DND-41 (cell line): Measurements from ENCODE around the gene ZNF530.

Source experiments
- ATAC-seq: fragments of 200-7000 bp; cut with Tn5 transposase; 3 replicates; pipeline ENCODE4 v1.9.1; 2021; ENCODE audit warnings: low read depth; ENCODE audit not compliant: insufficient read depth
- DNase-seq: peaks from one replicate; pipeline ENCODE4 v3.0.0-alpha.2; 2020
- H2AFZ ChIP-seq: 2 replicates; pipeline ENCODE4 v1.6.0; 2012; ENCODE audit warnings: low read depth, low read length
- H3K27ac ChIP-seq: 2 replicates; pipeline ENCODE4 v1.5.1; 2012; ENCODE audit warnings: low read length, inconsistent platforms
- H3K27me3 ChIP-seq: fragments of 200-600 bp; sonication (generic); 2 replicates; pipeline ENCODE4 v1.6.0; 2012; ENCODE audit warnings: low read length, mild to moderate bottlenecking, inconsistent platforms; ENCODE audit not compliant: insufficient read depth, poor library complexity
- H3K36me3 ChIP-seq: 2 replicates; pipeline ENCODE4 v1.5.1; 2012; ENCODE audit warnings: low read length, inconsistent platforms; ENCODE audit not compliant: insufficient read depth
- H3K4me1 ChIP-seq: 2 replicates; pipeline ENCODE4 v1.5.1; 2012; ENCODE audit warnings: mild to moderate bottlenecking, low read length; ENCODE audit not compliant: insufficient read depth
- H3K4me2 ChIP-seq: 2 replicates; pipeline ENCODE4 v1.6.0; 2012; ENCODE audit warnings: mild to moderate bottlenecking, moderate library complexity, low read length, inconsistent platforms; ENCODE audit not compliant: insufficient read depth
- H3K4me3 ChIP-seq, 2 experiments: fragments of 200-600 bp in 1 of 2; shearing (Covaris generic) in 1 of 2; 2 replicates each; pipeline ENCODE4 v1.5.1; 2012 to 2016; ENCODE audit warnings: inconsistent platforms in 2 of 2, low read length in 2 of 2, mild to moderate bottlenecking in 2 of 2, low read depth in 1 of 2, moderate library complexity in 1 of 2
- H3K79me2 ChIP-seq: 2 replicates; pipeline ENCODE4 v1.6.0; 2012; ENCODE audit warnings: low read length, inconsistent platforms; ENCODE audit not compliant: insufficient read depth
- H3K9ac ChIP-seq: 2 replicates; pipeline ENCODE4 v1.6.0; 2012; ENCODE audit warnings: low read depth, mild to moderate bottlenecking, inconsistent platforms, low read length, moderate library complexity
- H3K9me3 ChIP-seq: 2 replicates; pipeline ENCODE4 v1.5.1; 2012; ENCODE audit warnings: low read length, moderate library complexity, mild to moderate bottlenecking, inconsistent platforms; ENCODE audit not compliant: insufficient read depth, severe bottlenecking
- H4K20me1 ChIP-seq: 2 replicates; pipeline ENCODE4 v1.6.0; 2012; ENCODE audit warnings: low read length; ENCODE audit not compliant: insufficient read depth
- EZH2 ChIP-seq: IDR thresholded peaks from 3 replicates; pipeline ENCODE4 v1.6.1; 2012; ENCODE audit warnings: borderline replicate concordance, low read depth, mild to moderate bottlenecking, moderate library complexity, low read length, inconsistent platforms; ENCODE audit not compliant: severe bottlenecking
- TF ChIP-seq, protein P1 (sequence below): IDR thresholded peaks from 2 replicates; pipeline ENCODE4 v1.5.1; 2012; ENCODE audit warnings: borderline replicate concordance, low read length, moderate library complexity, mild to moderate bottlenecking; ENCODE audit not compliant: poor library complexity, severe bottlenecking; ENCODE audit errors: extremely low read depth

The ZNF530 gene

DNA sequence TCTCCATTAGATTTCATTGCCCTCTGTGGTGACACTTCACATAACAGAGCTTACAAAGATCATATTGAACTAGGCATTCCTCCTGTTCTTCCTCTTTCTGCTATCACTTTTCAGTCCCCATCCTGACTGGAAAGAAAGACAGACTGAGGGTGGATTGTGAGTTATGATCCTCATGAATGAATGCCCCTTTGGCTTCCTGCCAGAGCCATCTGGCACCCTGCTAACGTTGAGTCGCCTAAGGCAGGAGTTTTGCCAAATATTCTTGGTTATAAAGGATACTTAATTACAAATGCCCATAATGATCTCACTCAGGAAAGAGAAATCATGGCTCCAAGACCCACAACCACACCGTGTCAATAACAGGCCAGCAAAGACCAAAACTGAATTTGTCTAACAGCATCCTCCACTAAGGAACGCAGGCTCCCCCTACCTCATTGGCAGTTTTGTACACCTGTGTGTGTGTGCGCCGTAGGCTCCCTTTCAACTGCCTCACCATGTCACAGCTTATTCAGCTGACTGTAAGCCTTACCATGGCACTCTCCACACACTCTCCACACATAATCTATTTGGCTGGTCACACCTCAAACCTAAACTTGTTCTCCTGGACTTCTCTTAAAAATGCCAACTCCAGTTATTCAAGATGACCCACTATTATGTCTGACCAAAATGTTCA, 48.8 kb downstream of the ZNF530 start:
- TF ChIP-seq EZH2, result no peak
- TF ChIP-seq, protein P1, sequence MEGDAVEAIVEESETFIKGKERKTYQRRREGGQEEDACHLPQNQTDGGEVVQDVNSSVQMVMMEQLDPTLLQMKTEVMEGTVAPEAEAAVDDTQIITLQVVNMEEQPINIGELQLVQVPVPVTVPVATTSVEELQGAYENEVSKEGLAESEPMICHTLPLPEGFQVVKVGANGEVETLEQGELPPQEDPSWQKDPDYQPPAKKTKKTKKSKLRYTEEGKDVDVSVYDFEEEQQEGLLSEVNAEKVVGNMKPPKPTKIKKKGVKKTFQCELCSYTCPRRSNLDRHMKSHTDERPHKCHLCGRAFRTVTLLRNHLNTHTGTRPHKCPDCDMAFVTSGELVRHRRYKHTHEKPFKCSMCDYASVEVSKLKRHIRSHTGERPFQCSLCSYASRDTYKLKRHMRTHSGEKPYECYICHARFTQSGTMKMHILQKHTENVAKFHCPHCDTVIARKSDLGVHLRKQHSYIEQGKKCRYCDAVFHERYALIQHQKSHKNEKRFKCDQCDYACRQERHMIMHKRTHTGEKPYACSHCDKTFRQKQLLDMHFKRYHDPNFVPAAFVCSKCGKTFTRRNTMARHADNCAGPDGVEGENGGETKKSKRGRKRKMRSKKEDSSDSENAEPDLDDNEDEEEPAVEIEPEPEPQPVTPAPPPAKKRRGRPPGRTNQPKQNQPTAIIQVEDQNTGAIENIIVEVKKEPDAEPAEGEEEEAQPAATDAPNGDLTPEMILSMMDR, result no peak
- Histone ChIP-seq H3K9ac (no peak overlapping the region), H3K9me3 (peaks cover 14% of the 10 kb centered on the region), H2AFZ (no peak overlapping the region), H3K4me2 (no peak overlapping the region), H3K4me3 (no peak overlapping the region), H3K36me3 (peaks cover 1% of the 10 kb centered on the region), H4K20me1 (no peaks in the 10 kb centered on the region), H3K27ac (no peak overlapping the region; the same call in 1 of the 2 replicates), H3K4me1 (peaks cover 41% of the 10 kb centered on the region), H3K27me3 (no peaks in the 10 kb centered on the region), H3K79me2 (no peaks in the 10 kb centered on the region)
- no peak for ATAC-seq
- DNase-seq, result no peak

DNA sequence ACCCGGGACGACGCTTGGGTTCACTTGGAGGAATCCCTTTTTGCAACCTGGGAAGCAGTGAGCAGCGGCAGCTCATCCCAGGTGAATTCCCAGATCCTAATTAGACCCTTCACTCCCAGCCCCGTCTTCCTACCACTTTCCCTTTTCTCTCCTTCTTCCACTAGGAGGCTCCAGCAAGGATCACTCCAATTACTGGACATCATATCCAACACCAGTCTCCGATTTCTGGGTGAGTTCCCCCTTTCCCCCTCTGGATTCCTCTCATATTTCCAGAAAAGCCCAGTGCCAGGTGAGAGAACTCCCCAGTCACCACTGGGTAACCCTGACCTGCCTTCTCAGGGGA, 51.9 kb downstream of the ZNF530 start:
- no peaks in the 10 kb centered on the region; the same call in 1 of the 2 replicates for H3K36me3 ChIP-seq
- H3K4me1 ChIP-seq, result peaks cover 36% of the 10 kb centered on the region
- H3K4me3 ChIP-seq, result peak overlapping the region in 1 of 2 experiments; percentile 25; a peak in 2 of 4 replicates
- H3K27ac ChIP-seq, result peak overlapping the region; percentile 70
- no peaks in the 10 kb centered on the region for H3K27me3 ChIP-seq
- H3K4me2 ChIP-seq, result peak overlapping the region; percentile 47
- TF ChIP-seq, protein P1, result no peak
- TF ChIP-seq EZH2, result no peak
- peaks cover 17% of the 10 kb centered on the region for H3K9me3 ChIP-seq
- H3K9ac ChIP-seq, result no peak overlapping the region; the same call in 1 of the 2 replicates
- DNase-seq, result no peak
- H2AFZ ChIP-seq, result peak overlapping the region; percentile 53
- ATAC-seq, result no peak
- H4K20me1 ChIP-seq, result no peaks in the 10 kb centered on the region
- no peaks in the 10 kb centered on the region for H3K79me2 ChIP-seq

DNA sequence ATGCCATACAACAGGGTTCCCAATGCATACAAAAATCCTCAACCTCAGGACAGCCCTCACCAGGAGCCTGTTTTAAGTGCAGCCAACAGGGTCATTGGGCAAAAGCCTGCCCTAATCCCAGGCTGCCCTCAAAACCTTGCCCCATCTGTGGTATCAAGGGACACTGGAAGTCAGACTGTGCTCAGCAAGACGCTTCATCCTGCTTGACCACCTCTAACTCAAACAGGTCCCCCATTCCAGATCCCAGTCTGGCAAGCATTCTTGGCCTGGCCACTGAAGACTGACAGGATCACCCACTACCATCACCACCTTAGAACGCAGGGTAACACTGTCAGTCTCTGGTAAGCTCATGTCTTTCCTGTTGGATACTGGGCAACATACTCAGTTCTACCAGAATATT, 54.0 kb downstream of the ZNF530 start:
- Histone ChIP-seq H3K9ac (no peak overlapping the region), H3K36me3 (no peaks in the 10 kb centered on the region; the same call in 1 of the 2 replicates), H3K79me2 (no peaks in the 10 kb centered on the region), H3K4me3 (no peak overlapping the region), H3K4me1 (peaks cover 33% of the 10 kb centered on the region), H3K4me2 (no peak overlapping the region), H3K27ac (no peak overlapping the region), H3K27me3 (no peaks in the 10 kb centered on the region), H3K9me3 (peaks cover 17% of the 10 kb centered on the region), H4K20me1 (no peaks in the 10 kb centered on the region), H2AFZ (no peak overlapping the region)
- TF ChIP-seq EZH2, result no peak
- TF ChIP-seq, protein P1, result no peak
- ATAC-seq, result no peak
- no peak for DNase-seq
